Esophagus squamous epithelium (tissue), 4 donors: ENCODE data around the gene FRMD5.

ENCODE experiments used
- POLR2A ChIP-seq, 4 donors: fragments of 450-650 bp; IDR thresholded peaks; one replicate each; pipeline ENCODE4 v1.6.1; 2017; ENCODE audit warnings: antibody characterized with exemption in 4 of 4, mild to moderate bottlenecking in 4 of 4, moderate library complexity in 3 of 4
- TF ChIP-seq, protein P1 (sequence below), 6 experiments: fragments of 450-650 bp in 4 of 6; fragments of 200-600 bp in 2 of 6; sonication (generic) in 2 of 6; IDR thresholded peaks; one replicate each; pipeline ENCODE4 v1.5.1; 2016 to 2019; ENCODE audit warnings: antibody characterized with exemption in 6 of 6, mild to moderate bottlenecking in 4 of 6, moderate library complexity in 4 of 6

DNA sequence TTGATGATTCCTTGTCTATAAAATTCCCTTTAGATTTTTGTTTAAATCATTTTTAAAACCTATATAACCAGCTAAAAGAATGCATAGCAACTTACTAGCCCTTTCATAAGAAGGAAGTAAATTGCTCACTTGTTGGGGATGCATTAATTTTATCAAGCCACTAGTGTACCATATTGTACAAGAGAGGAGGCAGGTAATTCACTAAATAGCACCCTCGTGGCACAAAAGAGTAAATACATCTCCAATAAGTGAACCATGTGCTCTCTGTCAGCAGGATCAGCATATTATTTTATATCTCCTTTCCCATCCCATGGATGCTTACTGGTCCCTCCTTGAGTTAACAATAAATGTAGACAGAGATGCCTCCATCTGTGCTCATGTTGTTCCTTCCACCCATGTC, 34.3 kb downstream of the FRMD5 start:
- TF ChIP-seq POLR2A (IDR thresholded peaks at IDR 0.05), result no peak
- TF ChIP-seq, protein P1, sequence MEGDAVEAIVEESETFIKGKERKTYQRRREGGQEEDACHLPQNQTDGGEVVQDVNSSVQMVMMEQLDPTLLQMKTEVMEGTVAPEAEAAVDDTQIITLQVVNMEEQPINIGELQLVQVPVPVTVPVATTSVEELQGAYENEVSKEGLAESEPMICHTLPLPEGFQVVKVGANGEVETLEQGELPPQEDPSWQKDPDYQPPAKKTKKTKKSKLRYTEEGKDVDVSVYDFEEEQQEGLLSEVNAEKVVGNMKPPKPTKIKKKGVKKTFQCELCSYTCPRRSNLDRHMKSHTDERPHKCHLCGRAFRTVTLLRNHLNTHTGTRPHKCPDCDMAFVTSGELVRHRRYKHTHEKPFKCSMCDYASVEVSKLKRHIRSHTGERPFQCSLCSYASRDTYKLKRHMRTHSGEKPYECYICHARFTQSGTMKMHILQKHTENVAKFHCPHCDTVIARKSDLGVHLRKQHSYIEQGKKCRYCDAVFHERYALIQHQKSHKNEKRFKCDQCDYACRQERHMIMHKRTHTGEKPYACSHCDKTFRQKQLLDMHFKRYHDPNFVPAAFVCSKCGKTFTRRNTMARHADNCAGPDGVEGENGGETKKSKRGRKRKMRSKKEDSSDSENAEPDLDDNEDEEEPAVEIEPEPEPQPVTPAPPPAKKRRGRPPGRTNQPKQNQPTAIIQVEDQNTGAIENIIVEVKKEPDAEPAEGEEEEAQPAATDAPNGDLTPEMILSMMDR (IDR thresholded peaks at IDR 0.05), result no peak
